Large intestine (tissue), 12 donors: ENCODE measurements around the gene SCO2. TPM values are rescaled to one million over a fixed set of nuclear protein-coding genes. Genes with fewer than 3 reads are reported as not detected.

Source experiments
- DNase-seq, 2 donors: peaks; one replicate each; pipeline versions ENCODE4 v3.0.0 to v3.0.0-alpha.2; 2013
- H3K27ac ChIP-seq: one replicate; pipeline ENCODE4 v1.5.1; 2013; ENCODE audit warnings: low read length
- H3K27me3 ChIP-seq: 2 replicates; pipeline ENCODE4 v1.6.1; 2013; ENCODE audit warnings: low read length; ENCODE audit not compliant: control insufficient read depth, insufficient read depth
- H3K36me3 ChIP-seq: 2 replicates; pipeline ENCODE4 v1.6.1; 2013; ENCODE audit warnings: low read length; ENCODE audit not compliant: control insufficient read depth, insufficient read depth
- H3K4me1 ChIP-seq: one replicate; pipeline ENCODE4 v1.6.1; 2013; ENCODE audit warnings: low read length; ENCODE audit not compliant: control insufficient read depth, insufficient read depth
- H3K4me3 ChIP-seq: one replicate; pipeline ENCODE4 v1.5.1; 2013; ENCODE audit warnings: low read length
- H3K9me3 ChIP-seq: one replicate; pipeline ENCODE4 v1.6.1; 2013; ENCODE audit warnings: mild to moderate bottlenecking, low read depth, low read length, moderate library complexity; ENCODE audit not compliant: control insufficient read depth
- WGBS: methylation state at CpG from one replicate; pipeline ENCODE4 v1.1.5; 2013; ENCODE audit warnings: low lambda C conversion rate; ENCODE audit not compliant: insufficient coverage; 5-methylcytosine and 5-hydroxymethylcytosine counted together
- long read RNA-seq, 11 donors: transcript quantifications; one replicate each; lab custom pipeline, GENCODE V29; 2026
- polyA plus RNA-seq: library from polyadenylated mRNA; unstranded; fragments of 120-200 nt; gene quantifications from one replicate; pipeline ENCODE4 v1.2.1, GENCODE V29; 2013

The SCO2 gene
- 1.8 TPM for polyA plus RNA-seq
- long read RNA-seq, donor 1, result 0 reads
- long read RNA-seq, donor 2, partial matches to known transcripts, result 0 of 2 reads
- long read RNA-seq, donor 2, other reads (novel, unspliced or antisense), result 0 of 2 reads
- long read RNA-seq, donor 3, result 0 reads
- long read RNA-seq, donor 4, result 0 reads
- long read RNA-seq, donor 5, result 0 reads
- long read RNA-seq, donor 6, partial matches to known transcripts, result 0 of 2 reads
- long read RNA-seq, donor 6, other reads (novel, unspliced or antisense), result 0 of 2 reads
- long read RNA-seq, donor 7, result 0 reads
- long read RNA-seq, donor 8, result 0 reads
- long read RNA-seq, donor 9, result 0 reads
- long read RNA-seq, donor 10, result 0 reads
- long read RNA-seq, donor 11, result 0 reads

GRCh38 chr22:50525104-50525857 is at the start of gene SCO2:
SCO2 (minus strand) TSS chr22:50525598; CDS start chr22:50524411, 1,187 bp downstream.
- peak; percentile 98 to 99 for DNase-seq
- no CpG with 5 or more reads among the region's 84 CpGs for WGBS
- peak within 1 kb of the TSS; percentile 52 for H3K4me3 ChIP-seq
- peaks cover 31% of the 10 kb centered on the region for H3K4me1 ChIP-seq
- peak within 1 kb of the TSS; percentile 88 for H3K27ac ChIP-seq
- peaks cover 34% of the 10 kb centered on the region for H3K36me3 ChIP-seq
- peaks cover 8% of the 10 kb centered on the region for H3K27me3 ChIP-seq
- peaks cover 9% of the 10 kb centered on the region for H3K9me3 ChIP-seq

GRCh38 chr22:50574383-50574755 is 49.0 kb upstream of the SCO2 start:
- WGBS, result no CpG with 5 or more reads among the region's 11 CpGs
- no peak for DNase-seq
- H3K27ac ChIP-seq, result no peak overlapping the region

GRCh38 chr22:50573491-50574382 is 48.3 kb upstream of the SCO2 start:
- no peaks in the 10 kb centered on the region for H3K9me3 ChIP-seq
- no peak overlapping the region for H3K27ac ChIP-seq
- peaks cover 6% of the 10 kb centered on the region for H3K4me1 ChIP-seq
- peaks cover 15% of the 10 kb centered on the region for H3K36me3 ChIP-seq
- no peak for DNase-seq
- no CpG with 5 or more reads among the region's 26 CpGs for WGBS
- H3K4me3 ChIP-seq, result no peak overlapping the region
- no peaks in the 10 kb centered on the region for H3K27me3 ChIP-seq

More at GRCh38 chr22:50574383-50574755, 49.0 kb upstream of the SCO2 start:
- Histone ChIP-seq H3K4me1 (peaks cover 12% of the 10 kb centered on the region), H3K4me3 (no peak overlapping the region), H3K27me3 (no peaks in the 10 kb centered on the region), H3K9me3 (no peaks in the 10 kb centered on the region), H3K36me3 (peaks cover 18% of the 10 kb centered on the region)

GRCh38 chr22:50572965-50573364 is 47.6 kb upstream of the SCO2 start:
- WGBS, result no CpG with 5 or more reads among the region's 11 CpGs
- H3K27ac ChIP-seq, result no peak overlapping the region
- peaks cover 17% of the 10 kb centered on the region for H3K36me3 ChIP-seq
- no peak for DNase-seq
- H3K9me3 ChIP-seq, result no peaks in the 10 kb centered on the region
- H3K4me1 ChIP-seq, result no peaks in the 10 kb centered on the region
- H3K4me3 ChIP-seq, result no peak overlapping the region
- no peaks in the 10 kb centered on the region for H3K27me3 ChIP-seq

- Histone ChIP-seq H3K9me3 (no peaks in the 10 kb centered on the region), H3K4me3 (no peak overlapping the region), H3K27me3 (no peaks in the 10 kb centered on the region), H3K36me3 (peaks cover 19% of the 10 kb centered on the region), H3K27ac (no peak overlapping the region), H3K4me1 (no peaks in the 10 kb centered on the region)
- no CpG with 5 or more reads among the region's 26 CpGs for WGBS
- DNase-seq, result no peak
These were observed 46.1 kb upstream of the SCO2 start for GRCh38 chr22:50571264-50572175.

- H3K27ac ChIP-seq, result no peak overlapping the region
- no CpG with 5 or more reads among the region's 12 CpGs for WGBS
These were observed 45.5 kb upstream of the SCO2 start for GRCh38 chr22:50570861-50571260.

GRCh38 chr22:50569896-50570535 is 44.6 kb upstream of the SCO2 start:
- WGBS, result no CpG with 5 or more reads among the region's 13 CpGs
- no peak overlapping the region for H3K27ac ChIP-seq

More at GRCh38 chr22:50570861-50571260, 45.5 kb upstream of the SCO2 start:
- H3K9me3 ChIP-seq, result no peaks in the 10 kb centered on the region
- H3K36me3 ChIP-seq, result peaks cover 19% of the 10 kb centered on the region
- DNase-seq, result no peak
- no peaks in the 10 kb centered on the region for H3K27me3 ChIP-seq
- no peak overlapping the region for H3K4me3 ChIP-seq
- no peaks in the 10 kb centered on the region for H3K4me1 ChIP-seq

GRCh38 chr22:50569041-50569459 is 43.7 kb upstream of the SCO2 start:
- no CpG with 5 or more reads among the region's 8 CpGs for WGBS
- no peaks in the 10 kb centered on the region for H3K27me3 ChIP-seq
- H3K27ac ChIP-seq, result no peak overlapping the region
- peaks cover 19% of the 10 kb centered on the region for H3K36me3 ChIP-seq
- H3K4me3 ChIP-seq, result no peak overlapping the region
- peak in 1 of 2 donors; percentile 31 for DNase-seq
- no peaks in the 10 kb centered on the region for H3K9me3 ChIP-seq
- no peaks in the 10 kb centered on the region for H3K4me1 ChIP-seq

More at GRCh38 chr22:50569896-50570535, 44.6 kb upstream of the SCO2 start:
- Histone ChIP-seq H3K4me3 (no peak overlapping the region), H3K27me3 (no peaks in the 10 kb centered on the region), H3K9me3 (no peaks in the 10 kb centered on the region), H3K4me1 (no peaks in the 10 kb centered on the region), H3K36me3 (peaks cover 19% of the 10 kb centered on the region)
- no peak for DNase-seq

- H3K36me3 ChIP-seq, result peaks cover 19% of the 10 kb centered on the region
- no peaks in the 10 kb centered on the region for H3K27me3 ChIP-seq
- no peak overlapping the region for H3K27ac ChIP-seq
- peaks cover 3% of the 10 kb centered on the region for H3K4me1 ChIP-seq
- H3K9me3 ChIP-seq, result no peaks in the 10 kb centered on the region
- H3K4me3 ChIP-seq, result no peak overlapping the region
- peak in 1 of 2 donors; percentile 68 for DNase-seq
- WGBS, result no CpG with 5 or more reads among the region's 7 CpGs
These were observed 43.2 kb upstream of the SCO2 start for GRCh38 chr22:50568626-50569025.
